CD8-positive, alpha-beta memory T cell (primary cell): ENCODE data around the gene PTMA. TPM values are rescaled to one million over a fixed set of nuclear protein-coding genes. Genes with fewer than 3 reads are reported as not detected.
"Not testable (repeated sequence)": the region's sequence is repeated elsewhere in the genome, so short reads cannot be mapped to it uniquely, and the experiment has no call there.

Experiments used
- CTCF ChIA-PET: fragments of 350-600 bp; sonication (Branson Sonifier 250); formaldehyde crosslinking; loops from one replicate; lab custom pipeline; 2021; ENCODE audit warnings: antibody characterized with exemption; lab: Charles Lee
- POLR2A ChIA-PET: fragments of 350-600 bp; sonication (Branson Sonifier 250); formaldehyde crosslinking; loops from one replicate; lab custom pipeline; 2021; ENCODE audit warnings: antibody characterized with exemption; lab: Charles Lee
- DNase-seq, 5 donors: peaks; one replicate each; pipeline versions ENCODE4 v3.0.0 to v3.0.0-alpha.2; 2020 to 2022; ENCODE audit warnings: mixed read lengths in 1 of 5
- H3K27ac ChIP-seq: one replicate; pipeline ENCODE4 v1.7.0; 2013; ENCODE audit warnings: low read depth, mild to moderate bottlenecking, low read length, moderate library complexity
- H3K27me3 ChIP-seq: 2 replicates; pipeline ENCODE4 v1.7.0; 2013; ENCODE audit warnings: low read length, mild to moderate bottlenecking; ENCODE audit not compliant: insufficient read depth, poor library complexity, severe bottlenecking
- H3K36me3 ChIP-seq: 2 replicates; pipeline ENCODE4 v1.7.0; 2013; ENCODE audit warnings: mild to moderate bottlenecking, low read length, moderate library complexity; ENCODE audit not compliant: insufficient read depth
- H3K4me1 ChIP-seq: 2 replicates; pipeline ENCODE4 v1.7.0; 2013; ENCODE audit warnings: mild to moderate bottlenecking, low read length, moderate library complexity; ENCODE audit not compliant: insufficient read depth
- H3K4me3 ChIP-seq: 2 replicates; pipeline ENCODE4 v1.7.0; 2013; ENCODE audit warnings: mild to moderate bottlenecking, low read length
- H3K9me3 ChIP-seq: 2 replicates; pipeline ENCODE4 v1.7.0; 2013; ENCODE audit warnings: mild to moderate bottlenecking, low read length
- H3K27ac Mint-ChIP-seq, 8 donors: one replicate each; pipeline ENCODE4 v1.8.0; 2020 to 2021; ENCODE audit warnings: mixed read lengths in 8 of 8, mild to moderate bottlenecking in 6 of 8, inconsistent platforms in 3 of 8, moderate library complexity in 3 of 8
- H3K27me3 Mint-ChIP-seq, 2 donors: one replicate each; pipeline ENCODE4 v1.8.0; 2020 to 2021; ENCODE audit warnings: mixed read lengths in 2 of 2, mild to moderate bottlenecking in 1 of 2, moderate library complexity in 1 of 2
- H3K36me3 Mint-ChIP-seq, 3 donors: one replicate each; pipeline ENCODE4 v1.8.0; 2020 to 2021; ENCODE audit warnings: mixed read lengths in 3 of 3, inconsistent platforms in 1 of 3, mild to moderate bottlenecking in 1 of 3
- H3K4me1 Mint-ChIP-seq, 3 donors: one replicate each; pipeline ENCODE4 v1.8.0; 2020 to 2021; ENCODE audit warnings: mixed read lengths in 3 of 3, inconsistent platforms in 1 of 3, mild to moderate bottlenecking in 1 of 3
- H3K4me3 Mint-ChIP-seq, 7 donors: one replicate each; pipeline ENCODE4 v1.8.0; 2020 to 2021; ENCODE audit warnings: mixed read lengths in 7 of 7, mild to moderate bottlenecking in 6 of 7, moderate library complexity in 4 of 7, inconsistent platforms in 2 of 7
- H3K9me3 Mint-ChIP-seq, 5 donors: one replicate each; pipeline ENCODE4 v1.8.0; 2020 to 2022; ENCODE audit warnings: mixed read lengths in 5 of 5, mild to moderate bottlenecking in 3 of 5, moderate library complexity in 2 of 5, inconsistent platforms in 1 of 5
- polyA plus RNA-seq: library from polyadenylated mRNA; unstranded; fragments of 300-500 nt; fragmentation: Illumina TruSeq; gene quantifications from one replicate; pipeline ENCODE4 v1.2.3, GENCODE V29; 2021
- total RNA-seq, 2 experiments: library from RNA; stranded (reverse); gene quantifications; one replicate each; pipeline ENCODE4 v1.2.3, GENCODE V29; 2021

The PTMA gene
- total and polyA plus RNA-seq, 3 experiments from 2014 or later: 1,830 to 2,474 (median 2,403) TPM

DNA sequence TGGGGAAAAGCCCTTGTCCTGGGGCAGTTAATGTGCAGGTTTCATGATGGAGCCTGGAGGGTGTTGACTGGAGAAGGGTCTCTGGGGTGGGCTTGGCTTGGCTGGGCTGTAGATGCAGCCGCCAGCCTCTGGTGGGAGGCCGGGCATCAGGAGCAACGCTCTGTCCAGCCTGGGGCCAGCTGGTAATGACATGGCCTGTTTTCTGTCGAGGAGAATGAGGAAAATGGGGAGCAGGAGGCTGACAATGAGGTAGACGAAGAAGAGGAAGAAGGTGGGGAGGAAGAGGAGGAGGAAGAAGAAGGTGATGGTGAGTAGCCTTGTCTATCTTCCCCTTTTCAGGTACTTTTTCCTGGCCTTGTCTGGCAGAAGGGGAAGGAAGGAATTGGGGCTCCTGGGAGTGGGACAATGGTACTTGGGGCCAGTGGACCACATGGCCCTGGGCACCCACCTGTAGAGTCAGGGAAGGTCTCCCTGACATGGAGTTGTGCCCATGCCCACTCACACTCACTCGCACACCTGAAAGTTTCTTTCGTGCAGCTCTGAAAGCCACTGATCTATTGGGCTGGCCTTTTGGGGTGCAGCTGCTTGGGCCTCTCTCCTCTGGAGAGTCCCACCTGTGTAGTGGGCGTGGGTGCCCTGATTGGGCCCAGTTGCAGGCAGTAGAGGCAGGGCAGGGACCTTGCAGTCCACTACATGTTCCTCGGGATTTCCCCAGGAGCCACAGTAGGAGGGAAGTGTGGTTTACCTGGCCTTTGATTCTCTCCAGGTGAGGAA is 3.5 kb downstream of the PTMA start:
- Mint-ChIP-seq H3K27me3 (peaks cover 0 to 29% of the 10 kb centered on the region in 2 donors), H3K9me3 (peaks cover 0 to 4% (median 1%) of the 10 kb centered on the region in 5 donors), H3K36me3 (peaks cover 4 to 49% (median 11%) of the 10 kb centered on the region in 3 donors), H3K4me1 (peaks cover 36 to 46% (median 39%) of the 10 kb centered on the region in 3 donors), H3K27ac (peak overlapping the region; percentile 93 to 99 (median 98)), H3K4me3 (peak overlapping the region; percentile 81 to 93 (median 90))
- peak overlapping the region; percentile 74 for H3K4me3 ChIP-seq
- peak overlapping the region; percentile 67 for H3K27ac ChIP-seq
- H3K36me3 ChIP-seq: peaks cover 15% of the 10 kb centered on the region
- CTCF ChIA-PET: interaction anchor here (0.9 to 8.4 kb wide), 7 partner anchors 8 to 100 kb away, joined by 3 to 357 read pairs (median 23); no protein-coding TSS in a partner anchor
- POLR2A ChIA-PET: interaction anchor here (0.7 to 2.2 kb wide), 3 partner anchors 37 to 903 kb away, joined by 3 to 12 read pairs (median 4); no protein-coding TSS in a partner anchor
- H3K4me1 ChIP-seq: peaks cover 39% of the 10 kb centered on the region
- no peaks in the 10 kb centered on the region for H3K27me3 ChIP-seq
- H3K9me3 ChIP-seq: no peaks in the 10 kb centered on the region
- DNase-seq: peak in 4 of 5 donors; percentile 11 to 62 (median 34)

DNA sequence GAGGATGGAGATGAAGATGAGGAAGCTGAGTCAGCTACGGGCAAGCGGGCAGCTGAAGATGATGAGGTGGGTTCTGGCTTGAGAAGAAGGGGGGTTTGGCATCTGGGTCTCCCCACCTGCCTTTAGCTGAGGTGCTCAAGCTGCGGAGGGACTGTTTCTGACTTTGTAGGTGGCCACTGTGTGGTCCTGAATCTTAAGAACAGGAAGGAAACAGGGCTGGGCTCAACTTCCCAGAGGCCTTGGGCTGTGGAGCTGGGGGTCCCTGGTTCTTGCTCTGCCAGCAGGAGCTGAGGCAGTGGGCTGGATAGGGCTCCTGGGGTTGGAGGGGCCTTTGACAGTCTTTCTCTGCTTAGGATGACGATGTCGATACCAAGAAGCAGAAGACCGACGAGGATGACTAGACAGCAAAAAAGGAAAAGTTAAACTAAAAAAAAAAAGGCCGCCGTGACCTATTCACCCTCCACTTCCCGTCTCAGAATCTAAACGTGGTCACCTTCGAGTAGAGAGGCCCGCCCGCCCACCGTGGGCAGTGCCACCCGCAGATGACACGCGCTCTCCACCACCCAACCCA is 4.2 kb downstream of the PTMA start:
- Mint-ChIP-seq H3K36me3 (peaks cover 4 to 43% (median 11%) of the 10 kb centered on the region in 3 donors), H3K27ac (peak overlapping the region; percentile 93 to 99 (median 98)), H3K4me3 (peak overlapping the region; percentile 81 to 93 (median 90)), H3K4me1 (peaks cover 33 to 41% (median 39%) of the 10 kb centered on the region in 3 donors), H3K27me3 (peaks cover 0 to 29% of the 10 kb centered on the region in 2 donors)
- peak; percentile 32 to 65 (median 42) for DNase-seq
- not testable (repeated sequence) for H3K9me3 Mint-ChIP-seq, H3K9me3 ChIP-seq, H3K27me3 ChIP-seq
- peak overlapping the region; percentile 74 for H3K4me3 ChIP-seq
- ChIA-PET CTCF (interaction anchor here (0.9 to 8.4 kb wide), 8 partner anchors 9 to 101 kb away, joined by 3 to 357 read pairs (median 14); no protein-coding TSS in a partner anchor), POLR2A (interaction anchor here (1.3 to 3.7 kb wide), 3 partner anchors 35 to 100 kb away, joined by 4 to 26 read pairs (median 12); no protein-coding TSS in a partner anchor)
- H3K36me3 ChIP-seq: peaks cover 15% of the 10 kb centered on the region
- peaks cover 39% of the 10 kb centered on the region for H3K4me1 ChIP-seq
- peak overlapping the region; percentile 67 for H3K27ac ChIP-seq

DNA sequence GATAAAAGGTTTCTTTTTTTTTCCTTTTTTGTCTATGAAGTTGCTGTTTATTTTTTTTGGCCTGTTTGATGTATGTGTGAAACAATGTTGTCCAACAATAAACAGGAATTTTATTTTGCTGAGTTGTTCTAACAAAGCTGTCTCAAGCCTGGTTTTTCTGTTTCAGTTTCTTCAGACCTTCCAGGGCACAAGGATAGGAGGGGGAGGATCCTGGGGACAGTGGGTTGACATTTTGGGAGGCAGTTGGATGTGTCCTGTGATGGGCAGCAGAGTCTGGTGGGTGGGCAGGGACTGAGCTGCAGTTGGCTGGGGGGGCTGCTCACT is 5.0 kb downstream of the PTMA start:
- not testable (repeated sequence) for DNase-seq, H3K4me3 ChIP-seq, H3K9me3 ChIP-seq, H3K9me3 Mint-ChIP-seq, H3K27me3 ChIP-seq
- Histone ChIP-seq H3K36me3 (peaks cover 15% of the 10 kb centered on the region), H3K27ac (peak overlapping the region; percentile 18), H3K4me1 (peaks cover 39% of the 10 kb centered on the region)
- Mint-ChIP-seq H3K4me1 (peaks cover 32 to 39% (median 39%) of the 10 kb centered on the region in 3 donors), H3K36me3 (peaks cover 4 to 41% (median 11%) of the 10 kb centered on the region in 3 donors), H3K4me3 (peak overlapping the region in 6 of 7 donors; percentile 51 to 90 (median 66)), H3K27me3 (peaks cover 0 to 30% of the 10 kb centered on the region in 2 donors), H3K27ac (peak overlapping the region; percentile 86 to 99 (median 96))
- POLR2A ChIA-PET: interaction anchor here (1.5 to 3.7 kb wide), 4 partner anchors 26 to 100 kb away, joined by 6 to 26 read pairs (median 11); no protein-coding TSS in a partner anchor
- CTCF ChIA-PET: interaction anchor here (1.2 to 8.4 kb wide), 14 partner anchors 10 to 230 kb away, joined by 3 to 357 read pairs (median 18); no protein-coding TSS in a partner anchor

DNA sequence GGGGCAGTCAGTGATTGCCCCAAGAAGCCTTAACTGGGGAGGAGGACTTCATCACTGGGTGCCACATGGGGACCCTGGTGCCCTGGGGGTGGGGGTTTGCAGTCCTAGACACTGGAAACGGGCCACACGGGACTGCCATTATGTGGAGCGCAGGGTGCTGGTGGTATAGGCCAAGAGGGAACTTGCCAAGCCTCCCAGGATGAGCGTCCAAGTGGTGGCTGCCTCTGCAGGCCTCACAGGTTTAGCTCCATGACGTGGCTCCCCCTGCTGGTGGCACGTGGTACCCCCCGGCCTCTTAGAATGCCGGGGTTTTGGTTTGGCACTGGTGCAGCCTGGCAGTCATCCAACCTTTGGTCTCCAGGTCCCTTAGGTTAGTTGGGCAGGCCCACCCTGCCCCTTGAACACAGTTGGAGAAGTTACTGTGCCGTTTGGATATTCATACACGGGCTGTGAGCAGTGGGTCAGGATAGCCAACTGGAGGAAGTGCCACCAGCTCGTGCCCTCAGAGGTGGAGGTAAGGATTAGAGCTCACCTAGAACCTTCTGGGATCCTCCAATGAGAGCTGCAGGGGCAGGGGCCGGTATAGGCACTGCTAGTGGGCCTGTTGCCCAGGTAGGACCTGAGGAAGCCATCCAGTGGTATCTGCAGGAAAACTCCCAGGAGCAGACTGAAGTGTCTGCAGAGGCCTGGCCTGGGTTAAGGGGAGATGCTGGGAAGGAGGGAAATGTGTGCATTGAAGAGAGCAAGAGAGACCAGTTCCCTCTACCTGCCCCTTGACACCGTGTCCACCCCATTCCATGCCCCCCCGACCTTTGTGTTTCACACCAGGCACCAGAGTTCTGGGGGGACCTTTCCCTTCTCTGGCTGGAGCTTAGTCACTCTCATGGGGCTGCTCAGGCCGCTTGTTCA is 5.7 kb downstream of the PTMA start:
- ChIA-PET CTCF (interaction anchor here (0.6 to 8.4 kb wide), 27 partner anchors 10 to 233 kb away, joined by 3 to 357 read pairs (median 7); no protein-coding TSS in a partner anchor), POLR2A (interaction anchor here (0.5 to 3.7 kb wide), 9 partner anchors 7 to 1643 kb away, joined by 4 to 26 read pairs (median 6); no protein-coding TSS in a partner anchor)
- DNase-seq: peak; percentile 86 to 93 (median 87)
- Mint-ChIP-seq H3K27me3 (peaks cover 0 to 28% of the 10 kb centered on the region in 2 donors), H3K36me3 (peaks cover 4 to 38% (median 11%) of the 10 kb centered on the region in 3 donors), H3K4me3 (peak overlapping the region in 6 of 7 donors; percentile 51 to 90 (median 66)), H3K9me3 (peaks cover 0 to 2% (median 0%) of the 10 kb centered on the region in 5 donors), H3K4me1 (peaks cover 31 to 39% (median 37%) of the 10 kb centered on the region in 3 donors), H3K27ac (peak overlapping the region; percentile 86 to 99 (median 96))
- Histone ChIP-seq H3K27me3 (no peaks in the 10 kb centered on the region), H3K27ac (peak overlapping the region; percentile 18), H3K9me3 (no peaks in the 10 kb centered on the region), H3K36me3 (peaks cover 15% of the 10 kb centered on the region), H3K4me1 (peaks cover 39% of the 10 kb centered on the region), H3K4me3 (no peak overlapping the region)

DNA sequence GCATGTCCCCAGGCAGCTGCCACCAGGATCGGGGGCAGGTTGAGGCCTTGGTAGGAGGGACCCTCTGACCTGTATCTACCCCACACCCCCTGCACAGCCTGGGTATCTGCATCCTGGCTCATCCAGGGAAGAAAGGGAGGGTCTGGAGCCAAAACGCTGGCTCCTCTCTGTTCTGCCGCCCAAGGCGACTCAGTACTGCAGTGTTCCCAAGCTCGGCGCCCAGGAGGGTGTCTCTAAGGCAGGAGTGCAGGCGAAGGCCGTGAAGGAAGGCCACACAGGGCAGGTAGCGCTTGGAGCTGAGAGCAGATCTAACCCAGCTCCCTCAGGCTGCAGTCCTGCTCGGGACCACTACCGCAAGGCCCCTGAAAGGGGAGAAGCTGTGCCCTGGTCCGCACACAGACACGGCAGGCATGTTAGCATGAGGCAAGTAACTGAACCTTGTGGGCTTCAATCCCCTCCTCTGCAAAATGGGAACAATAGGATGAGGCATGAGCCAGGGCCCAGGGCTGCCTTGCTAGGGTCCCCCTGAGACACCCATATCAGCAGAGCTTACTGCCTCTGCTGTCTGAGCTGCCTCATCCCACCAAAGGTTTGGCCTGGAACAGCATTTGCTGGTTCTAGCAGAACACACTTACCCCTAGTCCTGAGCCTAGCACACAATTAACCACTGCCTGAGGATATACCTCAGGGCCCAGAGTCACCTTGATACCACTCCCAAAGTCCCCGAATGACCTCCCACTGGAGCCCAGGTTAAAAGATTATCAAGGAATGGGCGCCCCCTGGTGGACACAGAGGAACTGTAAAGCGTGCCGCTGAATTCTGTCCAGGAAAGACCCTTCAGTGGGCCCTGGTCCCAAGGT is 6.5 kb downstream of the PTMA start:
- CTCF ChIA-PET: interaction anchor here (0.6 to 8.4 kb wide), 29 partner anchors 10 to 234 kb away, joined by 3 to 357 read pairs (median 7); no protein-coding TSS in a partner anchor
- H3K36me3 Mint-ChIP-seq: peaks cover 4 to 33% (median 11%) of the 10 kb centered on the region in 3 donors

DNA sequence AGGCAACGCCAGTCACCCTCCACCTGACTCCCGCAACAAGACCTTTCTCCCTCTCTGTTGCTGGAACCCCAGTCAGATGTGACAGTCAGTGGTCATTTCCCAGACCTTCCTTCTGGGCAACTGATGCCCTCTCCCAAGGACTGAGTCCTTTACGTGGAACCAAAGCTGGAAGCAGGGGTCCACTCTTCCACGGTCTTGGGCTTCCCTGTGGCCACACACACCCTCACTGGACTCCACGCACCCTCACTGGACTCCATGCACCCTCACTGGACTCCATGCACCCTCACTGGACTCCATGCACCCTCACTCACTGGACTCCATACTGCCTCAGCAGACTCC is 7.1 kb downstream of the PTMA start:
- Mint-ChIP-seq H3K27ac (peak overlapping the region in 4 of 8 donors; percentile 45 to 99 (median 77)), H3K36me3 (peaks cover 4 to 31% (median 11%) of the 10 kb centered on the region in 3 donors), H3K4me1 (peaks cover 31 to 39% (median 37%) of the 10 kb centered on the region in 3 donors), H3K4me3 (peak overlapping the region in 1 of 7 donors; percentile 46), H3K27me3 (peaks cover 0 to 23% of the 10 kb centered on the region in 2 donors), H3K9me3 (peaks cover 0 to 2% (median 0%) of the 10 kb centered on the region in 5 donors)
- ChIA-PET POLR2A (interaction anchor here (1.4 to 3.7 kb wide), 4 partner anchors 9 to 102 kb away, joined by 4 to 26 read pairs (median 9); no protein-coding TSS in a partner anchor), CTCF (interaction anchor here (0.6 to 8.4 kb wide), 17 partner anchors 9 to 234 kb away, joined by 3 to 357 read pairs (median 11); no protein-coding TSS in a partner anchor)
- peaks cover 39% of the 10 kb centered on the region for H3K4me1 ChIP-seq
- no peak overlapping the region for H3K27ac ChIP-seq
- H3K27me3 ChIP-seq: no peaks in the 10 kb centered on the region
- H3K36me3 ChIP-seq: peaks cover 15% of the 10 kb centered on the region
- DNase-seq: no peak
- no peaks in the 10 kb centered on the region for H3K9me3 ChIP-seq
- H3K4me3 ChIP-seq: no peak overlapping the region

More for the DNA sequence above, 6.5 kb downstream of the PTMA start:
- Mint-ChIP-seq H3K4me3 (peak overlapping the region in 2 of 7 donors; percentile 2 to 46), H3K27ac (peak overlapping the region in 7 of 8 donors; percentile 45 to 99 (median 96)), H3K9me3 (peaks cover 0 to 2% (median 0%) of the 10 kb centered on the region in 5 donors), H3K4me1 (peaks cover 31 to 39% (median 37%) of the 10 kb centered on the region in 3 donors), H3K27me3 (peaks cover 0 to 24% of the 10 kb centered on the region in 2 donors)
- H3K27me3 ChIP-seq: no peaks in the 10 kb centered on the region
- POLR2A ChIA-PET: interaction anchor here (0.5 to 3.7 kb wide), 9 partner anchors 8 to 1644 kb away, joined by 4 to 26 read pairs (median 6); no protein-coding TSS in a partner anchor
- DNase-seq: peak; percentile 66 to 85 (median 75)
- peaks cover 15% of the 10 kb centered on the region for H3K36me3 ChIP-seq
- H3K9me3 ChIP-seq: no peaks in the 10 kb centered on the region
- H3K27ac ChIP-seq: no peak overlapping the region
- H3K4me3 ChIP-seq: no peak overlapping the region
- peaks cover 39% of the 10 kb centered on the region for H3K4me1 ChIP-seq
